Stimulated activated CD8-positive, alpha-beta memory T cell treated with anti-CD3 and anti-CD28 coated beads, Interleukin-4, amount 100 ng/mL, for 48 hours (primary cell): ENCODE results near the gene AMMECR1.

Source experiments
- DNase-seq: peaks from one replicate; pipeline ENCODE4 v3.0.0-alpha.2; 2020

The AMMECR1 gene

GRCh38 chrX:110204986-110205385 lies 112.9 kb downstream of the AMMECR1 start:
- no peak for DNase-seq

- no peak for DNase-seq
These were observed 116.1 kb downstream of the AMMECR1 start for GRCh38 chrX:110201799-110202198.

GRCh38 chrX:110194977-110195376 lies 122.9 kb downstream of the AMMECR1 start:
- no peak for DNase-seq

GRCh38 chrX:110192516-110192915 lies 125.4 kb downstream of the AMMECR1 start:
- DNase-seq: no peak

- DNase-seq: no peak
These were observed 129.0 kb downstream of the AMMECR1 start for GRCh38 chrX:110188701-110189558.

GRCh38 chrX:110183314-110183713 lies 134.6 kb downstream of the AMMECR1 start:
- DNase-seq: no peak

GRCh38 chrX:110182865-110183264 lies 135.0 kb downstream of the AMMECR1 start:
- no peak for DNase-seq

GRCh38 chrX:110182362-110182761 lies 135.5 kb downstream of the AMMECR1 start:
- no peak for DNase-seq

GRCh38 chrX:110181459-110182137 lies 136.3 kb downstream of the AMMECR1 start:
- no peak for DNase-seq

- no peak for DNase-seq
These were observed 137.0 kb downstream of the AMMECR1 start for GRCh38 chrX:110180928-110181310.

GRCh38 chrX:110180176-110180927 lies 137.5 kb downstream of the AMMECR1 start:
- DNase-seq: no peak

GRCh38 chrX:110178179-110178865 lies 139.6 kb downstream of the AMMECR1 start:
- no peak for DNase-seq

GRCh38 chrX:110175696-110176095 lies 142.2 kb downstream of the AMMECR1 start:
- no peak for DNase-seq

- DNase-seq: no peak
These were observed 142.7 kb downstream of the AMMECR1 start for GRCh38 chrX:110175146-110175545.

- DNase-seq: no peak
These were observed 144.4 kb downstream of the AMMECR1 start for GRCh38 chrX:110173192-110174175.

GRCh38 chrX:110172215-110172614 lies 145.7 kb downstream of the AMMECR1 start:
- no peak for DNase-seq

GRCh38 chrX:110171442-110171841 lies 146.4 kb downstream of the AMMECR1 start:
- no peak for DNase-seq

GRCh38 chrX:110170029-110170428 lies 147.9 kb downstream of the AMMECR1 start:
- no peak for DNase-seq

- DNase-seq: no peak
These were observed 149.3 kb downstream of the AMMECR1 start for GRCh38 chrX:110168585-110168984.

GRCh38 chrX:110167952-110168451 lies 149.9 kb downstream of the AMMECR1 start:
- DNase-seq: peak; percentile 69

GRCh38 chrX:110163488-110163887 lies 154.4 kb downstream of the AMMECR1 start:
- DNase-seq: no peak
